Smooth muscle cell (in vitro differentiated cells): ENCODE measurements around the gene RPL32. TPM values are rescaled to one million over a fixed set of nuclear protein-coding genes. Genes with fewer than 3 reads are reported as not detected.
"Not testable (repeated sequence)": the region's sequence is repeated elsewhere in the genome, so short reads cannot be mapped to it uniquely, and the experiment has no call there.

Experiments used
- DNase-seq: peaks from one replicate; lab custom pipeline; 2025; ENCODE audit not compliant: unreplicated experiment; lab: John Stamatoyannopoulos, UW
- H2AFZ ChIP-seq: fragments of 200-600 bp; sonication (generic); 2 replicates; pipeline ENCODE4 v1.6.0; 2016; ENCODE audit warnings: antibody characterized with exemption, low read depth, mild to moderate bottlenecking
- H3F3A ChIP-seq: fragments of 200-600 bp; sonication (generic); 2 replicates; pipeline ENCODE4 v1.6.0; 2017; ENCODE audit warnings: antibody characterized with exemption, low read depth
- H3K27ac ChIP-seq: fragments of 200-600 bp; sonication (generic); 2 replicates; pipeline ENCODE4 v1.5.1; 2016; ENCODE audit warnings: low read depth, mild to moderate bottlenecking
- H3K27me3 ChIP-seq: fragments of 200-600 bp; sonication (generic); 2 replicates; pipeline ENCODE4 v1.6.1; 2016; ENCODE audit warnings: low read depth, mild to moderate bottlenecking
- H3K36me3 ChIP-seq: fragments of 200-600 bp; sonication (generic); 2 replicates; pipeline ENCODE4 v1.5.1; 2016; ENCODE audit warnings: low read depth
- H3K4me1 ChIP-seq: fragments of 200-600 bp; sonication (generic); 2 replicates; pipeline ENCODE4 v1.5.1; 2016; ENCODE audit warnings: low read depth
- H3K4me2 ChIP-seq: fragments of 200-600 bp; sonication (generic); 2 replicates; pipeline ENCODE4 v1.6.0; 2016; ENCODE audit warnings: mild to moderate bottlenecking
- H3K4me3 ChIP-seq: fragments of 200-600 bp; sonication (generic); 2 replicates; pipeline ENCODE4 v1.5.1; 2016; ENCODE audit warnings: mild to moderate bottlenecking
- H3K79me2 ChIP-seq: fragments of 200-600 bp; sonication (generic); 2 replicates; pipeline ENCODE4 v1.6.0; 2016; ENCODE audit warnings: low read depth, mild to moderate bottlenecking
- H3K9ac ChIP-seq: fragments of 200-600 bp; sonication (generic); 2 replicates; pipeline ENCODE4 v1.6.0; 2016; ENCODE audit warnings: low read depth
- H3K9me3 ChIP-seq: fragments of 200-600 bp; sonication (generic); replicated peaks from 2 replicates; pipeline ENCODE4 v1.5.1; 2016; ENCODE audit warnings: low read depth
- H4K20me1 ChIP-seq: fragments of 200-600 bp; sonication (generic); 2 replicates; pipeline ENCODE4 v1.6.0; 2016; ENCODE audit warnings: low read depth
- WGBS: methylation state at CpG from one replicate; pipeline ENCODE4 v1.1.7; 2016; ENCODE audit warnings: low lambda C conversion rate; 5-methylcytosine and 5-hydroxymethylcytosine counted together
- polyA plus RNA-seq: library from polyadenylated mRNA; unstranded; fragments of >200 nt; fragmentation: Nextera tagmentation; extraction: Ambion mirVana; gene quantifications from 2 replicates; pipeline ENCODE4 v1.2.1, GENCODE V29; 2016
- total RNA-seq: library from RNA; depleted of rRNA; stranded (reverse); fragments of >200 nt; gene quantifications from 2 replicates; pipeline ENCODE4 v1.2.3, GENCODE V29; 2014
- TF ChIP-seq, protein P1 (sequence below): fragments of 200-600 bp; sonication (generic); IDR thresholded peaks from 2 replicates; pipeline ENCODE4 v1.5.1; 2017; ENCODE audit warnings: borderline replicate concordance, mild to moderate bottlenecking, antibody characterized with exemption; ENCODE audit not compliant: insufficient read depth, poor library complexity, severe bottlenecking

Gene RPL32
- total and polyA plus RNA-seq, 2 experiments from 2014 or later: 744 to 1,486 TPM

DNA sequence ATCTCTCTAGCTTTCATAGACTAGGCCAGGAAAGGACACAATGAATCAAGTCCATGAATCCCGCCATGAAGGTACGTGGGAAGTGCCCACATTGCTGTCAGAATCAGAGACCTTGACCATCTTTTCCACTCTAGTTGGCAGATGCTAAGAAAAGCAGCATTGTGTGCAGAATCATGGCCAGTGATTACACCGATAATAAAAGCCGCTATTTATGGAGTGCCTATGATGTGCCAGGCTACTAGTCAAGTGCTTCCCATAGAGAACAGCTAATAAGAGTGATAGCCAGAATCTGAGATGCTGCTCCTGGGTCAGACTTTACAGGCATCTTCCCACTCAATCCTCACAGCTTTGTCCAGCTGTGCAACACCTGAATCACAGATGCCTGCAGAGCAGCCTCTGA is 13.2 kb upstream of the RPL32 start:
- no peaks in the 10 kb centered on the region for H3K9me3 ChIP-seq
- TF ChIP-seq, protein P1, sequence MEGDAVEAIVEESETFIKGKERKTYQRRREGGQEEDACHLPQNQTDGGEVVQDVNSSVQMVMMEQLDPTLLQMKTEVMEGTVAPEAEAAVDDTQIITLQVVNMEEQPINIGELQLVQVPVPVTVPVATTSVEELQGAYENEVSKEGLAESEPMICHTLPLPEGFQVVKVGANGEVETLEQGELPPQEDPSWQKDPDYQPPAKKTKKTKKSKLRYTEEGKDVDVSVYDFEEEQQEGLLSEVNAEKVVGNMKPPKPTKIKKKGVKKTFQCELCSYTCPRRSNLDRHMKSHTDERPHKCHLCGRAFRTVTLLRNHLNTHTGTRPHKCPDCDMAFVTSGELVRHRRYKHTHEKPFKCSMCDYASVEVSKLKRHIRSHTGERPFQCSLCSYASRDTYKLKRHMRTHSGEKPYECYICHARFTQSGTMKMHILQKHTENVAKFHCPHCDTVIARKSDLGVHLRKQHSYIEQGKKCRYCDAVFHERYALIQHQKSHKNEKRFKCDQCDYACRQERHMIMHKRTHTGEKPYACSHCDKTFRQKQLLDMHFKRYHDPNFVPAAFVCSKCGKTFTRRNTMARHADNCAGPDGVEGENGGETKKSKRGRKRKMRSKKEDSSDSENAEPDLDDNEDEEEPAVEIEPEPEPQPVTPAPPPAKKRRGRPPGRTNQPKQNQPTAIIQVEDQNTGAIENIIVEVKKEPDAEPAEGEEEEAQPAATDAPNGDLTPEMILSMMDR: no peak
- peaks cover 17% of the 10 kb centered on the region for H3K27me3 ChIP-seq
- H3K79me2 ChIP-seq: no peaks in the 10 kb centered on the region
- no peaks in the 10 kb centered on the region for H4K20me1 ChIP-seq
- no peaks in the 10 kb centered on the region for H3F3A ChIP-seq
- H2AFZ ChIP-seq: no peak overlapping the region
- DNase-seq: no peak
- H3K4me3 ChIP-seq: no peak overlapping the region
- no peaks in the 10 kb centered on the region for H3K4me1 ChIP-seq
- no peak overlapping the region for H3K9ac ChIP-seq
- 93% methylated on average over 4 of the region's 4 CpGs for WGBS
- no peaks in the 10 kb centered on the region for H3K36me3 ChIP-seq
- no peak overlapping the region for H3K4me2 ChIP-seq
- H3K27ac ChIP-seq: no peak overlapping the region

DNA sequence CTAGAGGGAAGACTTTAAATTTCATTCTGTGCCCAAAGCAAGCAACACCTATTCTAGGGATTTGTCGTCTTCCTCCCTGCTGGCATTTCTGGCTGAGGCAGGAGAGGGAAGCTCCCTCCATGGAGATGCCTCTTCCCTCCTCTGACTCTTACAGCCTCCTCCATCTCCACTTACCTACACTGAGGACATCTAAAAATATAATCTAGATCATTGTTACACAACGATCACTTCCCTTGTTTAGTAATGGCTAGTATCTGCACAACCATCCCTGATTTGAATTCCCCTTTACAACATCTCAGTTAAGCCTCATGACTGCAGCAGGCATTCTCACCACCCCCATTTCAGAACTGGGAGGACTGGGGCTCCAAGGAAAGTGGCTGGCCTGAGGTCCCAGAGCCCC is 12.5 kb upstream of the RPL32 start:
- H3K27me3 ChIP-seq: peaks cover 17% of the 10 kb centered on the region
- not testable (repeated sequence) for H3K4me1 ChIP-seq, H2AFZ ChIP-seq, H3K4me3 ChIP-seq, H3K4me2 ChIP-seq, DNase-seq, H3K27ac ChIP-seq, H3F3A ChIP-seq, H3K9ac ChIP-seq, H3K9me3 ChIP-seq, H3K36me3 ChIP-seq, H4K20me1 ChIP-seq, H3K79me2 ChIP-seq
- 93% methylated on average over 2 of the region's 2 CpGs for WGBS

DNA sequence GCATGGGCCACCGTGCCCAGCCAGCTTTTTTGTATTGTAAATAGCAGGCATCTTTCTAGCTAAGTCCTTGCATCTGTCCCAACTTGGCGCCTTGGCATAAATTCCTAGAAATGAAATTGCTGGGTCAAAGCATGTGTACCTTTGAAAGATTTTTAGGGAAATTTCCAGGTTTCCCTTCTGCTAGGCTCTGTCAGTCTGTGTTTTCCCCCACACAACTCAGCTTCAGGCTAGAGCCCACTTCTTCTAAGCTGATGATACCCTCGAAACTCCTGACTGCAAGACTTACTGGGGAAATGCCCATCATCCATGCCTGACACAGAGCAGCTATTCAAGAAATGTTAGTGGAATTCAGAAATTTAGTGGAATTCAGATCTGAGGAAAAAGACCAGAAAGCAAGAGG is 10.8 kb upstream of the RPL32 start:
- Histone ChIP-seq H3K4me3 (no peak overlapping the region), H3K9ac (no peak overlapping the region), H3K36me3 (no peaks in the 10 kb centered on the region), H3K27me3 (peaks cover 17% of the 10 kb centered on the region), H4K20me1 (no peaks in the 10 kb centered on the region), H3F3A (no peaks in the 10 kb centered on the region), H3K4me1 (no peaks in the 10 kb centered on the region), H3K9me3 (no peaks in the 10 kb centered on the region), H3K79me2 (no peaks in the 10 kb centered on the region), H3K4me2 (no peak overlapping the region), H2AFZ (no peak overlapping the region), H3K27ac (no peak overlapping the region)
- DNase-seq: no peak
- WGBS: 78% methylated on average over 3 of the region's 3 CpGs
- TF ChIP-seq, protein P1: no peak

DNA sequence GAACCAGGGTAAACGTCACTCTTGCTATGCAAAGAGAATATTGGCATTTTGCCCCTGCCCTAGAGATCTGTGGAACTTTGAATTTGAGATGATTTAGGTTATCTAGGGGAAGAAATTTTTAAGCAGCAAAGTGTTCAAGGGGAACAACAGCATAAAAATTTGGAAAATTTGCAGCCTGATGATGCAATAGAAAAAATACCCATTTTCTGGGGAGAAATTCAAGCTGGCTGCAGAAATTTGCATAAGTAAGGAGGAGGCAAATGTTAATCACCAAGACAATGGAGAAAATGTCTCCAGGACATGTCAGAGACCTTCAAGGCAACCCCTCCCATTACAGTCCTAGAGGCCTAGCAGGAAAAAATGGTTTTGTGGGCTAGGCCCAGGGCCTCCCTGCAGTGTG is 4.4 kb upstream of the RPL32 start:
- Histone ChIP-seq H3K9ac (no peak overlapping the region), H4K20me1 (peaks cover 4% of the 10 kb centered on the region), H3K4me3 (no peak overlapping the region), H3K79me2 (peaks cover 5% of the 10 kb centered on the region), H3K36me3 (no peaks in the 10 kb centered on the region), H3F3A (no peaks in the 10 kb centered on the region), H3K4me2 (no peak overlapping the region), H2AFZ (no peak overlapping the region), H3K27ac (no peak overlapping the region), H3K27me3 (no peaks in the 10 kb centered on the region), H3K4me1 (no peaks in the 10 kb centered on the region), H3K9me3 (no peaks in the 10 kb centered on the region)
- DNase-seq: no peak
- WGBS: 100% methylated on average over 1 of the region's 1 CpG
- TF ChIP-seq, protein P1: no peak
